GM18517 (cell line): ENCODE results near the gene ZNF48.

Experiments used
- ATAC-seq: cut with Tn5 transposase; IDR thresholded peaks from one replicate; pipeline ENCODE4 v1.9.1; 2021; ENCODE audit warnings: mild to moderate bottlenecking, moderate library complexity; ENCODE audit not compliant: unreplicated experiment

ZNF48 gene

GRCh38 chr16:30437511-30438046, 42.4 kb downstream of the ZNF48 start:
- no peak for ATAC-seq

DNA sequence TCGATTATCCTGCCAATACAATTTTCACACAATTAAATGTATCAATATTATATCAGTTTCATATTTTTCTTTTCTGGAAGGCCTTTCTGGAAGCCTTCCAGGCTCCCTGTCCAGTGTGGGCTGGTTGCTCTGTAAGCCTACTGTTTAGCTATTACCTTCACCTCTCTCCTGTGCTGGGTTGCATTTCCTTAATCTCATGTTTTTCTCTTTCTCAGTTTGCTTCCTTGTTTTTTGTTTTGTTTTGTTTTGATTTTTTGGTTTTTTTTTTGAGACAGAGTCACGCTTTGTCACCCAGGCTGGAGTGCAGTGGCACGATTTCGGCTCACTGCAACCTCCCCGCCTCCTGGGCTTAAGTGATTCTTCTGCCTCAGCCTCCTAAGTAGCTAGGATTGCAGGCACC, 43.6 kb downstream of the ZNF48 start:
- ATAC-seq: no peak

- no peak for ATAC-seq
These were observed 44.6 kb downstream of the ZNF48 start for GRCh38 chr16:30439720-30440348.

DNA sequence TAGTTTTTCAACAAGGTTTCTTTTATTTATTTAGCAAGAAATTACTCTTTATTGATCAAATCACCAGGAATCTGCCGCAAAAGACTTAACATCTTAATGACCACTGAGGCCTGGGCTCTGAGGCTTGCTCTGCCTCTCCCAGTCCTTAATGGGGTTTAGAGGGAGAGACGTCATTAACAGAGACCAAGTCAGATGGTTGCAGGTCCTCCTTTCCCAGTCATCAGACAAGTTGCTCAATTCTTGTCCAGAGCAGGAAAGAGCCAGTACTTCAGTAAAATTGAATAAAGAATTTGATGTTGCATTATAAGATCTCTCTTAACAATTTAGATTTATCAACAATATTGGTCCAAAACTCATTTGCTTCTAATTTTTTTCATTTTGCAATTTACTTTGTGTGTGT, 48.4 kb downstream of the ZNF48 start:
- no peak for ATAC-seq

DNA sequence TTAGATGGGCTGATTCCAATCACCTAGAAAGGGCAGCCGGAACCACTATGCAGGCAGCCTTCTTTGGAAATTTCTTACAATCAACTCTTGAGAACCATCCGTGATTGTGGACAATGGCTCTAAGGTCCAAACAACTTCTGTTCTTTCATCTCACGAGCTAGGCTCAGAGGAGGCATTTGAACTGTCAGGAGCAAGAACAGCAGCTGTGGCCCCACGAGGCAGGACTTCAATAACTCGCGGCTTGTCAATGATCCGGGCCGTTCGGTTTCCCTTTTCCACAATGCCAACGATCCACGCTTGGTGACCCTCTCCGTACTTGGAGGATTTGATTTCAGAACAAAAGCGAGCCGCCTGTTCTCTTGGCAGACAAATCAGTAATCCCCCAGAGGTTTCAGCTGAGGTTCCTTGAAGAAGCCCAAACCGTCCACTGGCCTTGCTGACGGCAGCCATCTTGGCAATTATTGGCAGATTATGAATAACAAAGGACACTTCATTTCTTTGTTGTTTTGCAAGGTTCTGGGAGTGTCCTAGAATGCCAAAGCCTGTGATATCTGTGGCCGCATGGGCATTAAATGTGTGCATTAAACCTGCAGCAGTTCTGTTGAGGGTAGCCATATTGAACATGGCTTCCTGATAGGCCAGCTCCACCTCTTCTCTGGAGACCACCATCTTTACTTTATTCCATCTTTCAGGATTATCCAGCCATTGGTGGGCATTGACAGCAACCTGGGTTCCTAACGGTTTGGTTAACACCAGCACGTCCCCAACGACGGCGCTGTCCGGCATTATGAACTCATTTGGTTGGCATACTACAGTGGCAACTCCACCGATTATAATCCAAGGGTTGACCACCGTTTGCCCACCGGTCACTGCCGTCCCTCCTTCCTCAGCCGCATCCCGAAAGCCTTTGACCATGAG, 49.3 kb downstream of the ZNF48 start:
- no peak for ATAC-seq

- peak; percentile 13 for ATAC-seq
These were observed 49.9 kb downstream of the ZNF48 start for GRCh38 chr16:30445149-30445407.

- peak; percentile 63 for ATAC-seq
These were observed 50.4 kb downstream of the ZNF48 start, which contains the start of gene SEPHS2 for GRCh38 chr16:30445408-30446202. Gene SEPHS2, minus strand, starts transcription at chr16:30445874. Its CDS starts 147 bp downstream, at chr16:30445727.

GRCh38 chr16:30446203-30446595, 51.0 kb downstream of the ZNF48 start:
- no peak for ATAC-seq

- ATAC-seq: no peak
These were observed 52.4 kb downstream of the ZNF48 start for GRCh38 chr16:30447512-30448226.

DNA sequence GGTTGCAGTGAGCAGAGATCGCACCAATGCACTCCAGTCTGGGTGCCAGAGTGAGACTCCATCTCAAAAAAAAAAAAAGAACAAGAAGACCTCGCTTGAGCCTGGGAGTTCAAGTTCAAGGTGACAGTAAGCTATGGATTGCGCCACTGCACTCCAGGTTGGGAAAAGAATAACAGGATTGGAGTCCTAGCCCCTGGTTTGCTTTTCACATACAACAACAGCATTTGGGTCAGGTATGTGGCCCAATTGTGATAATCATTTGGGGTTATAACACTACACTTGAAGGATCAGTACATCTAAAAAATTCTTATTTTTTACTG, 53.9 kb downstream of the ZNF48 start:
- no peak for ATAC-seq
